IMR-90 (cell line): ENCODE measurements around the gene PSMA6.

Source experiments
- BHLHE40 ChIP-seq: fragments of 150-350 bp; IDR thresholded peaks from 2 replicates; pipeline ENCODE4 v1.6.1; 2016; ENCODE audit warnings: mild to moderate bottlenecking, low read depth, low read length
- CEBPB ChIP-seq: IDR thresholded peaks from 2 replicates; pipeline ENCODE4 v1.6.1; 2012; ENCODE audit warnings: low read depth, low read length, improper control_type of control experiment
- CTCF ChIP-seq: conservative IDR thresholded peaks from 2 replicates; pipeline ENCODE4 v1.5.1; 2012; ENCODE audit warnings: mild to moderate bottlenecking, low read depth, low read length, improper control_type of control experiment
- ELK1 ChIP-seq: fragments of 150-350 bp; IDR thresholded peaks from 2 replicates; pipeline ENCODE4 v1.6.1; 2016; ENCODE audit warnings: low read depth, mild to moderate bottlenecking, low read length, moderate library complexity, borderline replicate concordance
- FOS ChIP-seq: fragments of 150-350 bp; IDR thresholded peaks from 2 replicates; pipeline ENCODE4 v1.6.1; 2016; ENCODE audit warnings: low read depth, low read length
- MAFK ChIP-seq: IDR thresholded peaks from 2 replicates; pipeline ENCODE4 v1.6.1; 2012; ENCODE audit warnings: low read depth, low read length, improper control_type of control experiment
- MAZ ChIP-seq: IDR thresholded peaks from 2 replicates; pipeline ENCODE4 v1.6.1; 2012; ENCODE audit warnings: low read depth, mild to moderate bottlenecking, low read length, improper control_type of control experiment, moderate library complexity, borderline replicate concordance
- MXI1 ChIP-seq: IDR thresholded peaks from 2 replicates; pipeline ENCODE4 v1.6.1; 2012; ENCODE audit warnings: low read depth, mild to moderate bottlenecking, low read length, moderate library complexity, borderline replicate concordance
- POLR2A ChIP-seq: IDR thresholded peaks from 2 replicates; pipeline ENCODE4 v1.6.1; 2012; ENCODE audit warnings: mild to moderate bottlenecking, low read depth, low read length
- RAD21 ChIP-seq: IDR thresholded peaks from 2 replicates; pipeline ENCODE4 v1.6.1; 2012; ENCODE audit warnings: low read length, improper control_type of control experiment
- RCOR1 ChIP-seq: IDR thresholded peaks from 2 replicates; pipeline ENCODE4 v1.6.1; 2012; ENCODE audit warnings: mild to moderate bottlenecking, low read length, improper control_type of control experiment; ENCODE audit not compliant: insufficient replicate concordance
- RFX5 ChIP-seq: IDR thresholded peaks from 2 replicates; pipeline ENCODE4 v1.8.0; 2012; ENCODE audit warnings: low read depth, mild to moderate bottlenecking, low read length, moderate library complexity
- SMC3 ChIP-seq: fragments of 150-350 bp; IDR thresholded peaks from 2 replicates; pipeline ENCODE4 v1.6.1; 2016; ENCODE audit warnings: low read depth, mild to moderate bottlenecking, antibody characterized with exemption, low read length, moderate library complexity
- USF2 ChIP-seq: fragments of 150-350 bp; IDR thresholded peaks from 2 replicates; pipeline ENCODE4 v1.6.1; 2017; ENCODE audit warnings: mild to moderate bottlenecking, antibody characterized with exemption, low read length, low read depth

- TF ChIP-seq CTCF (no peak), RAD21 (no peak), POLR2A (no peak), USF2 (no peak), SMC3 (no peak), MXI1 (no peak), ELK1 (no peak), MAZ (no peak), RFX5 (no peak), CEBPB (no peak), BHLHE40 (no peak), MAFK (no peak), FOS (no peak), RCOR1 (no peak)
Measured at GRCh38 chr14:35262436-35262835, 29.7 kb upstream of the PSMA6 start.
